ENCODE measurements around the gene MIOS.

DNA sequence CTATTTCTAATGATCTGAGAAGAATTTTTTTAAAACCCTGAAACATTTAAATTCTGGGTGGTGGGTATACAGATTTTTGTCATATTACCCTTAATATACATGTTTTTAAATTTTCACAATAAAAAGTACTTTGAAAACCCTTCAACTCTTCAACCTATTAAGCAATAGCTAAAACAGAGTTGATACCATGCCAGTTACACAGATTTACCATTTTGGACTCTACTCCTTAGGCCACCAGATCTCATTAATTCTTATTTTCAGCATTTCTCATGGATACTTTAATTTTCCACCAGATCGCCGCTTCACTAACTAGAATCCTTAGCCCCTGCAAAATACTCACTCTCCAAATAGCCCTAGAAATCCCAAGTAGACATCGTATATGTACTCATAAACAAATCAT lies 18.3 kb upstream of the MIOS start:
- TF ChIP-seq, protein P1, sequence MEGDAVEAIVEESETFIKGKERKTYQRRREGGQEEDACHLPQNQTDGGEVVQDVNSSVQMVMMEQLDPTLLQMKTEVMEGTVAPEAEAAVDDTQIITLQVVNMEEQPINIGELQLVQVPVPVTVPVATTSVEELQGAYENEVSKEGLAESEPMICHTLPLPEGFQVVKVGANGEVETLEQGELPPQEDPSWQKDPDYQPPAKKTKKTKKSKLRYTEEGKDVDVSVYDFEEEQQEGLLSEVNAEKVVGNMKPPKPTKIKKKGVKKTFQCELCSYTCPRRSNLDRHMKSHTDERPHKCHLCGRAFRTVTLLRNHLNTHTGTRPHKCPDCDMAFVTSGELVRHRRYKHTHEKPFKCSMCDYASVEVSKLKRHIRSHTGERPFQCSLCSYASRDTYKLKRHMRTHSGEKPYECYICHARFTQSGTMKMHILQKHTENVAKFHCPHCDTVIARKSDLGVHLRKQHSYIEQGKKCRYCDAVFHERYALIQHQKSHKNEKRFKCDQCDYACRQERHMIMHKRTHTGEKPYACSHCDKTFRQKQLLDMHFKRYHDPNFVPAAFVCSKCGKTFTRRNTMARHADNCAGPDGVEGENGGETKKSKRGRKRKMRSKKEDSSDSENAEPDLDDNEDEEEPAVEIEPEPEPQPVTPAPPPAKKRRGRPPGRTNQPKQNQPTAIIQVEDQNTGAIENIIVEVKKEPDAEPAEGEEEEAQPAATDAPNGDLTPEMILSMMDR (IDR thresholded peaks at IDR 0.05): no peak
- no peak for TF ChIP-seq POLR2A (IDR thresholded peaks at IDR 0.05)
